ENCODE data around the gene TTC34.
"Not testable (repeated sequence)": the region's sequence is repeated elsewhere in the genome, so short reads cannot be mapped to it uniquely, and the experiment has no call there.

TTC34 gene

GRCh38 chr1:2795926-2796325 lies 5.6 kb downstream of the TTC34 start:
- DNase-seq (ENCODE audit: low spot score), result no peak

DNA sequence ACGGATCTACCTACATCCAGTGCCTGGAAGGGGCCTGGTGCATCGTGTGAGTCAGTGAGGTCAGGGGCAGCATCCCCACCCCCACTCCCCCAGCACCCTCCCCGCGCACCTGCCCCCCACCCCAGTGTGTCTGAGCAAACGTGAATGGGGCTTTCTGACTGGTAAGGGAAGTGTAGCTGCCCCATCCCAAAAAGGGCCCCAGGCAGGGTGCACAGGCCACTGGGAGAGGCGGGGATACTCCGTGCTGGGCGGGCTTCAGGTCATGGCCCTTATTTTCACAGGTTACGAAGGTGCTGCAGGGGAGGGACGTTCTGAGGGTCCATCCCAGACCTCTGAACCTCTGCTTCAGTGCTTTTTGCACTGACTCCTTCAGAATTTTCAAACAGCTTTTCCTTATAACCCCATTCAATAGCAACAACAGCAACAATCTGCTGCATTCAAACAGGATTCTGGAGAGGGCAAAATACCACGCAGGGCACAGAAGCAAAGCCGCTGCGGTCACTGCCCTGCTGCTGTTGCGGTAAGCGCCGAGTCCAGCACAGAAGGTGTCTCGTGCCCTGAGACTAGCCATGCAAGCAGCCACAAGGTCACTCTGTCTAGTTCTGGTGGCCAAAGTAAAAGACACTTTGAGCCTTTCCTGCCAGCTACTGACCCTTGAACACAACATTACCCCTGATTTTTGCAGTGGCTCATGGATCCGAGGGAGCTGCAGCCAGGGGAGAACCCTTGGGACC lies 10.3 kb downstream of the TTC34 start:
- DNase-seq (ENCODE audit: low spot score), result no peak

GRCh38 chr1:2789986-2790581 lies 11.4 kb downstream of the TTC34 start:
- DNase-seq (ENCODE audit: low spot score), result no peak

DNA sequence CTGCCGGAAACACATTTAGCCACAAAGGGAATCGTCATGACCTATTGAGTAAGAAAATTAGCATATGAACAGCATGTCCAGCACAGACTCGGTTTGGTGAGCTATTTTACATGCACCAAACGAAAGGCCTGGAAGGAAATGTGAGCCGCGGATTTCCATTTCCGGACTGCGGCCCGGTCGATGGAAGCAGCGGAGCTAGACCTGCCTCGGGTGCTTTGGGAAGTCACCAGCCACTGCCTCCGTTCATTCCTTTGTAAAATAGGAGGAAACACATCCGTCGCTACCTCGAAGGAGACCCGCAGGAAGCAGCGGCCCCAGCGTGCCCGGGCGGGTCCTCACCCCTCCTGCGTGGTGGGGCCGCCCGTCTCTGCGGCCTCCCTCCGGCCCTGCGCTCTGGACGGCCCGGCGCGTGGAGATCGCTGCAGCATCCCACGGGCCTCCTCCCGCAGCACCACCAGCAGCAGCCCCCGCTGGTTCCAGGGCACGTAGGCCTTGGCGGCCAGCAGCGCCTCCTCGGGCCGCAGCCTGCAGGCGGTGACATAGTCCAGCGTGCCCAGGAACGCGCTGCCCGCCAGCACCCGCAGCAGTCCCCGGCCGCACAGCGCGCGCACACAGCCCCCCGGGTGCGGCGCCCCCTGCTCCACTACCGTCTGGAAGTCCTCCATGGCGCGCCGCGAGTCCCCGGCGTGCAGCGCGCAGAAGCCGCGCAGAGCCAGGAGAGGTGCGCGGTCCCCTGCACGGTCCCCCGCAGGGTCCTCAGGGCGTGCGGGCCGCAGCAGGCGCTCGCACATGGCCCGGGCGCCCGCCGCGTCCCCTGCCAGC lies 12.1 kb downstream of the TTC34 start:
- no peak for DNase-seq (ENCODE audit: low spot score)

DNA sequence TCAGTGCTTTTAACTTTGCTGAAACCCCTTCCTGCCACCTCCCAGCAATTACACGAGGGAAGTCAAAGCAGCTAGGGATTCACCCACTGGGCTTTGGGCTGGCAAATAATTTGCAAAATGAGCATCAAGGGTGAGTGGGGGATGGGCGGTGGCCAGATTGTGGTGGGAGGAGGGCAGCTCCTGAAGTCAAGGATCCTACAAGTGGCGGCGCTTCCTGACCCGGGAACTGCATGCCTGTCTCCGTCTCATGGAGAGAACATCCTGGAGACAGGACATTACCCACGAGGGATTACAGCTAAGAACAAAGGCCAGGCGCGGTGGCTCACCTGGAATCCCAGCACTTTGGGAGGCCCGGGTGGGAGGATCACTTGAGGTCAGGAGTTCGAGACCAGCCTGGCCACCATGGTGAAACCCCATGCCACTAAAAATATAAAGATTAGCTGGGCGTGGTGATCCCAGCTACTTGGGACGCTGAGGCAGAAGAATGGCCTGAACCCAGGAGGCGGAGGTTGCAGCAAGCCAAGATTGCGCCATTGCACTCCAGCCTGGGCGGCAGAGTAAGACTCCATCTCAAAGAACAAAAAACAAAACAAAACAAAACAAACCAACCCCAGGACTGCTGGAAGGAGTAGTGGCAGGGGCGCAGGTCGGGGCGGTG lies 12.9 kb downstream of the TTC34 start:
- no peak for DNase-seq (ENCODE audit: low spot score)

- no peak for DNase-seq (ENCODE audit: low spot score)
Observed at GRCh38 chr1:2787163-2787911, 14.2 kb downstream of the TTC34 start.

DNA sequence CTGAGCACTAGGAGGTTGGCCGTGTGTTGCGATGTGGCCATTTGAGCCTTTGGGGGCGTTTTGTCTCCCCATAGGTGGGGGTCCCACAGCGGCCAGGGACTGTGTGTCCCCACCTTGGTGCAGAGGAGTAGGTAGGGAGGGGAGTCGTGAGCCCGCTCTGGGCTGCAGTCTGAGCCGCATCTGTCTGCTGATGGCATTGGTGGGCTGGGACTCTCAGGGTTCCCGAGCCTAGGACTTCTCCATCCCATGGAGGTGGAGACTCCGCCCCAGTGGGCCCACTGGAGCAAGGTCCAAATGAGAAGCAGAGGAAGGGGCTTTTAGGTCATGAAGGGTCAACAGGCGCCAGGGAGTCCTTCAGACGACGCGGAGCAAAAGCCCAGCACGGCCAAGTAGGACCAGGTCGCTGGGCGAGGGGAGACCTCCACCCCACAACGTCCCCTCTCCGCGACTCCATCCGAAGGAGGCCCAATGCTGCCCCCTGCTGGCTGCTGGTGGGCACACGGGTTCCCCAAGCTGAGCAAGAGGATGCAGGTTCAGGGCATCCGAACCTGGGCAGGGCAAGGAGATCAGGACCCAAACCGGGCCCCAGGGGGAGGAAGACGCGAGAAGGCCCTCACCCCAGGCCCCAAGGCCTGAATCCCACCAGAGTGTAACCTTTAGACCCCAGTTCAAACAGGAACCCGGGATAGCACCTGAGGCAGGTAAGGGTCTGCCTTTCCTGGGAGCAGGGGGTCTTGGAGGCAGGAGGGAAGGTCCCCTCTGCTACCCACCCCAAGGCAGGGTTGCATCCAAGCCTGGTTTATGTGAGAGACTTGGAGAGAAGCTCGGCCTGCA lies 14.9 kb downstream of the TTC34 start:
- DNase-seq (ENCODE audit: low spot score), result peak; percentile 54

GRCh38 chr1:2785631-2786328 lies 15.7 kb downstream of the TTC34 start:
- no peak for DNase-seq (ENCODE audit: low spot score)

GRCh38 chr1:2784854-2785630 lies 16.5 kb downstream of the TTC34 start:
- no peak for DNase-seq (ENCODE audit: low spot score)

GRCh38 chr1:2783435-2784397 lies 17.8 kb downstream of the TTC34 start:
- DNase-seq (ENCODE audit: low spot score), result no peak

- no peak for DNase-seq (ENCODE audit: low spot score)
Observed at GRCh38 chr1:2783069-2783434, 18.4 kb downstream of the TTC34 start.

GRCh38 chr1:2781627-2782026 lies 19.9 kb downstream of the TTC34 start:
- DNase-seq (ENCODE audit: low spot score), result no peak

- DNase-seq (ENCODE audit: low spot score), result no peak
Observed at GRCh38 chr1:2778220-2778592, 23.3 kb downstream of the TTC34 start.

DNA sequence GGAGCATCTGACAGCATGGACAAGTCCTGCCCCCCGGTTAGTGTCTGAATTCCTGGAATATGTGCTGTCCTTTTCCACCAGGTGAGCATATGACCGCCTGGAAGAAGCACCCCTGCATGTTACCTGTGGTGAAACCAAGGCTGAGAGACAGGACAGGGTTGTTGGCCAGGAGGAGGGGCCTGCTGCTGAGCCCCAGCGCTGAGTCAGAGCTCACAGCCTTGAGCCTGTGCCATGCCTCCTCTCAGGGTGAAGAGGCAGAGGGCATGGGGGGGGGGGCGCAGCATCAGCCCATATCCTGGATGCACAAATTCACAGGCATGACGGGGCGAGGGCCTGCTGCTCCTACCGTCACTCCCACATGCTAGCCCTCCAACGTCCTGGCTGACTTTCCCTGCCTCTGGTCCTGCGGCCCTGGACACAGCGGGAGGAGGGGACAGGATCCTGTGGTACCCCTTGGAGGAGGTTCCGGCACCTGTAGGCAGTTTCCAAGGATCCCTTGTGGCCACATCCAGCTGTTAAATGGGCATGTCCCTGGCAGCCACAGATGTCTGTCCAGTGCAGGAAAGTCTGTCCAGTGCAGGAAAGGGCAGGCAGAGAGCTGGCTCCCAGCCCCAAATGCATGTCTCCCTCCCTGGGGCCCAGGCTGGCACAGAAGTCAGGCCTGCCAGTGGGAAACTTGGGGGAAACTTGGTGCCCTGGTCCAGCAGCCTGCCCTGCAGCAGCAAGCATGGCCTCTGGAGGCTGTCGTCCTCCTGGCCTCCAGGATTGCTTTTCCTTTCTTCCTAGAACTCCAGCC lies 23.9 kb downstream of the TTC34 start:
- no peak for DNase-seq (ENCODE audit: low spot score)

- DNase-seq (ENCODE audit: low spot score), result not testable (repeated sequence)
Observed at GRCh38 chr1:2775333-2775732, 26.2 kb downstream of the TTC34 start.

DNA sequence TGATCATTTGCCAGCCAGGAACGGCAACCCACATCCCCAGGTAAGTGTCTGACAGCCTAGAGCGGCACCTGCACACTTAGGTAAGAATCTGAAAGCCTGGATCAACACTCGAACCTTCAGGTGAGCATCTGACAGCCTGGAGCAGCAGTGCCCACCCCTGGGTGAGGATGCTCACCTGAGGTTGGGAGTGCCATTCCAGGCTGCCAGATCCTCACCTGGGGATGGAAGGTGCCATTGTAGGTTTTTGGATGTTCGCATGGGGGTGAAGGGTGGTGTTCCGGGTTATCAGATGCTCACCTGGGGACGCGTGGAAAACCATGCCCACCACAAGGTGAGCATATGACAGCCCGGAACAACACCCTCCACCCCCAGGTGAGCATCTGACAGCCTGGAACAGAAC lies 33.4 kb downstream of the TTC34 start:
- not testable (repeated sequence) for DNase-seq (ENCODE audit: low spot score)

- DNase-seq (ENCODE audit: low spot score), result not testable (repeated sequence)
Observed at GRCh38 chr1:2759433-2759832, 42.1 kb downstream of the TTC34 start.
